ENCODE measurements around the gene JMJD4.

DNA sequence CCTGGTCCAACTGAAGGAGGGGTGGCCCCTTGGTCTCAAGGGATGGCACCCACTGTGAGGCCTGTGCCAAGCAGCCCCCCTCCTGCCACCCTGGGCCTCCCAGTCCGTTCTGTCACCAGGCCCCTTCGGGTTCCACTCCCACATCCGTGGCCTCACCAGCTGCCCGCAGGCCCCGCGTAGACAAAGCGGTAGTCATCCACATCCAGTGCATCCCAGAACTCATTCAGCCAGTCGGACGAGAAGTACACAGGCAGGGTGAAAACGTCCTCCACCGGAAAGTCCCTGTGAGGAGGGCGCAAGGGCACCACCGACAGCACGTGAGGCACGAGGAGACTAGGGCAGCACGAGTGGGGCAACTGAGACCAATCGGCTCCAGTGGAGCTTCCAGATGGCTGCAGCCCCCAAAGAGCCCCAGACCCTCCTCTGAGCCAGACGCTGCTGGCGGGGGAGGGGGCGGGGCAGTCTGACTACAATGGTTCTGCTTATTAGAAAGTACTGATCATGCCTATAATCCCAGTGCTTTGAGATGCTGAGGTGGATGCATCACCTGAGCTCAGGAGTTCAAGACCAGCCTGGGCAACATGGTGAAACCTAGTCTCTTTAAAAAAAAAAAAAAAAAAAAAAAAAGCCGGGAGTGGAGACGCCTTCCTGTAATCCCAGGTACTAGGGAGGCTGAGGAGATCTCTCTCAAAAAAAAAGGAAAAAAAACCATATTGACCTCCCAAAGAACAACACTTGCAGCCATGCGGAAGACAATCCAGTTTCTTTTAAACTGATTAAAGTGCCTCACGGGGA, 1.2 kb downstream of the JMJD4 start:
- TF ChIP-seq POLR2A (IDR thresholded peaks at IDR 0.05; ENCODE audit: extremely low read depth, insufficient read length): no peak
- TF ChIP-seq, protein P1, sequence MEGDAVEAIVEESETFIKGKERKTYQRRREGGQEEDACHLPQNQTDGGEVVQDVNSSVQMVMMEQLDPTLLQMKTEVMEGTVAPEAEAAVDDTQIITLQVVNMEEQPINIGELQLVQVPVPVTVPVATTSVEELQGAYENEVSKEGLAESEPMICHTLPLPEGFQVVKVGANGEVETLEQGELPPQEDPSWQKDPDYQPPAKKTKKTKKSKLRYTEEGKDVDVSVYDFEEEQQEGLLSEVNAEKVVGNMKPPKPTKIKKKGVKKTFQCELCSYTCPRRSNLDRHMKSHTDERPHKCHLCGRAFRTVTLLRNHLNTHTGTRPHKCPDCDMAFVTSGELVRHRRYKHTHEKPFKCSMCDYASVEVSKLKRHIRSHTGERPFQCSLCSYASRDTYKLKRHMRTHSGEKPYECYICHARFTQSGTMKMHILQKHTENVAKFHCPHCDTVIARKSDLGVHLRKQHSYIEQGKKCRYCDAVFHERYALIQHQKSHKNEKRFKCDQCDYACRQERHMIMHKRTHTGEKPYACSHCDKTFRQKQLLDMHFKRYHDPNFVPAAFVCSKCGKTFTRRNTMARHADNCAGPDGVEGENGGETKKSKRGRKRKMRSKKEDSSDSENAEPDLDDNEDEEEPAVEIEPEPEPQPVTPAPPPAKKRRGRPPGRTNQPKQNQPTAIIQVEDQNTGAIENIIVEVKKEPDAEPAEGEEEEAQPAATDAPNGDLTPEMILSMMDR (IDR thresholded peaks at IDR 0.05; ENCODE audit: low read depth, low read length): no peak
